Left colon (tissue), 2 donors: Measurements from ENCODE around the gene CHMP6. TPM values are rescaled to one million over a fixed set of nuclear protein-coding genes. Genes with fewer than 3 reads are reported as not detected.
A peak's percentile ranks its signal among the peaks of the same experiment; 100 is the strongest.

Experiments used
- ATAC-seq: fragments of 200-7000 bp; cut with Tn5 transposase; one replicate; pipeline ENCODE4 v1.9.1; 2020; ENCODE audit warnings: mild to moderate bottlenecking, moderate library complexity
- DNase-seq, 2 donors: peaks; one replicate each; pipeline ENCODE4 v3.0.0-alpha.2; 2020
- intact Hi-C, 2 donors: fragments of 100-400 bp; cut with DNase I in 1 of 2; cut with micrococcal nuclease in 1 of 2; formaldehyde crosslinking; loops; one replicate each; pipeline versions ENCODE4 v1.11.2 to v1.14.0; 2022; cut with DNase I, micrococcal nuclease
- total RNA-seq, 2 donors: library from RNA; stranded (reverse); fragmentation: NEBNext Ultra II Directional; extraction: Animal tissue kit (Norgen Biotek cat#: 25700); gene quantifications; one replicate each; pipeline ENCODE4 v1.2.1, GENCODE V29; 2021
- donor health status: DM: no; HTN: no; CAD: no.
- donor health status: DM: yes; HTN: yes; CAD: no.

Gene CHMP6
- total RNA-seq, 2 donors from 2014 or later: 37.2 to 39.5 TPM

GRCh38 chr17:81033535-81034167 lies 42.0 kb downstream of the CHMP6 start:
- DNase-seq: peak in 1 of 2 donors; percentile 29
- intact Hi-C loops: no loop called here
- ATAC-seq: no peak

GRCh38 chr17:81034168-81034777 lies 42.6 kb downstream of the CHMP6 start:
- DNase-seq: no peak
- ATAC-seq: peak; percentile 35
- intact Hi-C loops: no loop called here

DNA sequence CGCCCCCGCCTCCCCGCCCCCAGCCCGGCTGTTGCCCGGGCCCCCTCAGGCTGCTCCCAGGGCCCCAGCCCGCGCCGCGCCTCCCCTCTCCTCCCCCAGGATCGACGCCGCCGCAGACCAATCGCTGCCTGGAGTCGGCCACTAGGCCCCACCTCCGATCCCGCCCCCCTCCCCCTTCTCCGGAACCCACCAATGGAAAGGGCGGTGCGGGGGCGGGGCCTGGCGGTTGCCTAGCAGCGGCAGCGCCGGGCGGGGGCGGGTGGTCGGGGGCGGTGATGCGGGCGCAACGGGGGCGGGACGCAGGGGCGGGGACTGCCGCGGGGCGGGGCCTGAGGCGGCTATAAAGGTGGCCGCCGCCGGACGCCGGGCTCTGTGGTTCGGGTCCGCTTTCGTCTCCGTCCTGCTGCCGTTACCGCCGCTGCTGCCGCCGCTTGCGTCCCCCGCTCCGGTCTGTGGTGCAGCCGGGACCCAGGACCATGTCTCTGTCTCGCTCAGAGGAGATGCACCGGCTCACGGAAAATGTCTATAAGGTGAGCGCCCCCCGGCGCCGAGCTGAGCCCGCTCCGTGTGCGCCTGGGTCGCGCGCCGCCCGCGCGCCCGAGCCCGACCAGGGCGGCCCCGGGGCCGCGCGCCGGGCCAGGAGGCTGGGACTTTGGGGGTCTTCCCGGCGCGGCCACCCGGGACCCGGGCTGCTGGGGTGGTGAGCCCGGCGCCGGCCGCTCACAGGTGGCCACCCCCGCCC lies 43.3 kb downstream of the CHMP6 start, which contains the start of gene BAIAP2:
TSS of gene BAIAP2 (plus strand) at position 373 of the 742 bp plus-strand sequence. CDS start at position 477, 104 bp downstream.
- DNase-seq (peak; percentile 96 to 99), ATAC-seq (peak; percentile 73)
- intact Hi-C loops: no loop called here

GRCh38 chr17:81035521-81036196 lies 44.0 kb downstream of the CHMP6 start:
- ATAC-seq (no peak), DNase-seq (no peak)
- intact Hi-C loops: no loop called here

- no peak for ATAC-seq
- DNase-seq: no peak
- intact Hi-C loops: no loop called here
Observed at GRCh38 chr17:81036197-81036941, 44.7 kb downstream of the CHMP6 start.

DNA sequence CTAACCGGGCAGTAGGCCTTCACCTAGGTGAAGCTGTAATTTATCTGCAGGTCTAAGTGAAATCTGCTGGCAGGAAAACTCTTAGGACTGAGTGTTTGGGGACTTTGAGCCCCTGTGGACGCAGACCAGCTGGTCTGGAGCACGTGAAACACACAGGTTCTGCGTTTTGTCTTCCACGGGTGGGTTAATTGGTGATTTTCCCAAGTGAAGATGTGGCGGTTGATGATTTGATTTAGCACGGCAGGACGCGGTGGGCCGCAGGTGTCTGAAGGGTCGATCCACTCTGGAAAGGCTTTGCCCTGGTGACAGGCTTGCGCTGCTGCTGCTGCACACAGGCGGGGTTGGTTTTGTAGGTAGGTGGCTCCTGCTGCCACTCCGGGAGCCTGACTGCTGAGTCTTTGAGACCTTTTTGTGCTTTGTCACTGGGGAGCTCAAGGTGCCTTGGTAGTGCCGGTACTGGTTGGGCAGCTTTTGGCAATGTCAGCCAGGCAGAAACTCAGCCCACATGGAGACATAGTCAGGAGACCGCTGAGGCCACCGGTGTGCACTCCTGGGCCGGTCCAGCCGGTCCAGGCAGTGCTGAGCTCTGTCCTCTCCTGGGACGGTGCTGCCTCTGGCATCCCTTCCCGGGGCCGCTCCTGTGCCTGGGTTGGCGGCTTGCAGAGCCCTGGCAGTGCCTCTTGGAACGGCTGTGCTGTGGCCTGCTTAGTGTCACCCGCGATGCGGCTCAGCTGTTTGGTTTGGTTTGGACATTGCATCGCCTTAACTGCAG lies 45.6 kb downstream of the CHMP6 start:
- ATAC-seq: no peak

DNA sequence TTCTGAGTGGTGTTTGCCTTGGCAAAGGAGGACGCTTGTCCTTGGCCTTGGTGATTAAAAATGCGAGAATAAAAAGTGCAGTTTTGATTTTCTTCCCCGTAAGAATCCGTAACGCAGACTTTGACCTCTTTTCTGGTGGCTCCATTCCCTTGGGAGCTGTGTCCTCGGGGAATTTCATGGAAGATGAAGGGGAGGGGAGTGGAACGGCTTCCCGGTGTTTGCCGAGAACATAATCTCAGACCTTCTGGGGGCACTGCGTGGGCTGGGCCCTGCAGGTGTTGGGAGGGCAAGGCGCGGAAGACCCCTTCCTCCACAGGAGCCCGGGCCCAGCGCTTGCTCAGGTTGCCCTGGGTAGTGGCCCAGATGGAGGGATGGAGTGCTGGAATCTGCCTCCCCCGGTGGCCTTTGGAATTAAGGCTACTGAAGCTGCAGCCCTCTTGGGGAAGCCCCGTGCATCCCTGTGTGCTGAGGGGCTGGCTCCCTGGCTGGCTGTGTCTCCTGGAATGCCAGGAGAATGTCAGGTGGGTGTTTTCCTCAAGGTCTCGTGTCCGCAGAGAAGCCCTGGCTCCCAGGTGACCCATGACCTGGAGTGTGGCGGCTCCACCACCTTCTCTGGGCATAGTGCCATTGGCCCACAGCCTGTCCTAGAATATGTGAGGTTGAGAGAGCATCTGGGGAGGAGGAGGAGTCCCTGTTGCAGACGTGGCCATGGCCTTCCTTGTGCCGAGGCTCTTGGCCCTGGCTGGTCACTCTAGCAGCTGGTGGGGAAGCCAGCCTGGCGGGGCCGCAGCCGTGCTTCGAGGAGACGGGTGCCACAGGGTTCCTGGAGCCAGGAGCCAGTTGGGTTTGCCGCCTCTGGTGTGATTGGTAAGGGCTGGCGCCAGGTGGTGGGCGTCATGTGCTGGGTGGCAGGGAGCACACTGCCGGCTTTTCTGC lies 46.4 kb downstream of the CHMP6 start:
- intact Hi-C loops: no loop called here
- no peak for DNase-seq
- ATAC-seq: no peak

More for the DNA sequence above, 45.6 kb downstream of the CHMP6 start:
- intact Hi-C loops: no loop called here
- no peak for DNase-seq

DNA sequence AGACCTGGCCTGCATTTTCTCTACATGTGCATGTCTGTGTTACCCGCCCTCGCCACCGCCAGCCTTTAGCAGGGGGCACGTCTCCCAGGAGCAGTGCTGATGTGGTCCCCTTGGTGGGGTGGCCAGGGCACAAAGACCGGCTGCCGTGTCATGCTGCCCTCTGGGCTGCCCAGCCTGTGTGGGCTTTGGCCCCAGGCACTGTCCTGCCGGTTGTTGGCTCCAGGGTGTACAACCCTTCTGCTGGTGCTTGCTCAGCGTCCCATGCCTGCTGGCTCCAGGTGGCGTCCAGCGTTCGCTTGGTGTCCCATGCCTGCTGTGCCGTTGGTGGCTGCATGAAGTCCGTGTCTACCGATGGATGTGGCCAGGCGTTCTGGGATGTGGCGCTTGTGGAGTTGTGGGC lies 47.5 kb downstream of the CHMP6 start:
- ATAC-seq (no peak), DNase-seq (no peak)
- intact Hi-C loops: no loop called here

DNA sequence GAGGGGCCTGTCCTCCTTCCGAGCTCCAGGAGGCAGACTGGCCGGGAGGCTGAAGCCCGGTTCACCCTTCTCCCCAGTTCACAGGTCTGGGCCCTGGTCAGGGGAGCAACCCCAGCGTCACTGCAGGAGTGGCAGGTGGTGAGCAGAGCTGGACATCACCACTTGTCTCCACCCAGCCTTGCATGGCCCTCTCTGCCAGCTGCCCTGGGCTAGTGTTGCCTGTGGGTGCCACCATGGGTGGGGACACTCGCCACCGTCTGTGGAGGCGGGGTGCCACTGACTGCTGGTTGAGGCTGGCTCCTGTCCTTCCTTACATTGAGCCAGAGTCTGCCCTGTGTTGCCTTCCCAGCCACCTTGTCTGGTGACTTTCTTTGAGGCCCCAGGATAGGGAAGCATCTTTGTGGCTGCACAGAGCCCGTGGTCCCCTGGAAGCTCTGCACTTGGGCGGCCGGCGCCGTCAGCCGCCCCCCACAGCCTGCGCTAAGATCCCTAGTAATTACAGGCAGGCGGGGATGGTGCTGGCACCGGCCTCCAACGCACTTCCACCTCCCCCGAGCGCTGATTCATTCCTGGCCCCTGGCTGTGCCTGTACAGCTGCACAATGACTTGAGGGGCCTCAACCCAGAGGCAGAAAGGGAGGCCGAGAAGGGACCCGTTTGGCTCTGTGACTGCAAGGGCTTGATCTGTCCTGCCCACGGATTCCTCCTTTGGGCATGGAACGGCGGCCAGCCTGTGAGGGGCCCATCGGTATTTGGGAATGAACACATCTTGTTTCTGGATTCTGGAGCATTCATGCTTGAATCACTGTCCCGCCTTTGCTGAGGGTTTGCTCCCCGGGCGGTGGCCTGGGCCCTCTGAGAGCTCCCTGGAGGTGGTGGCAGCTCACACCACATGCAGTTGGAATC lies 48.5 kb downstream of the CHMP6 start:
- intact Hi-C loops: no loop called here
- DNase-seq (no peak), ATAC-seq (peak; percentile 41)

- no peak for ATAC-seq
- intact Hi-C loops: no loop called here
- DNase-seq: no peak
Observed at GRCh38 chr17:81040791-81041337, 49.2 kb downstream of the CHMP6 start.

DNA sequence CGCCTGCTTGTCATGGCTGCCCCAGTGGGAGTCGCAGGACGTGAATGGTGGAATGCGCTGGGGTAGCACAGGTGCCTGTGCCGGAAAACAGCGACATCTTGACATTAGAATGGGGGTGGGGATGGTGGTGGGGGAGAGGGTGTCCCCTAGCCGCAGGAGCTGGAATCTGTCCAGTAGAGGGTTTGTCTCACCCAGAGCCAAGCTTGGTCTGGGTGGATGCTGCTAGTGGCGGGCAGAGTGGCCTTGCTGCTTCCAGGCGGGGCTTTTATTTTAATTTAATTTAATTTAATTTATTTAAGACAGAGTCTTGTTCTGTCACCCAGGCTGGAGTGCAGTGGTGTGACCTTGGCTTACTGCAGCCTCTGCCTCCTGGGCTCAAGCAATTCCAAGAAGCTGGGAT lies 51.0 kb downstream of the CHMP6 start:
- DNase-seq (no peak), ATAC-seq (no peak)
- intact Hi-C loops: no loop called here

DNA sequence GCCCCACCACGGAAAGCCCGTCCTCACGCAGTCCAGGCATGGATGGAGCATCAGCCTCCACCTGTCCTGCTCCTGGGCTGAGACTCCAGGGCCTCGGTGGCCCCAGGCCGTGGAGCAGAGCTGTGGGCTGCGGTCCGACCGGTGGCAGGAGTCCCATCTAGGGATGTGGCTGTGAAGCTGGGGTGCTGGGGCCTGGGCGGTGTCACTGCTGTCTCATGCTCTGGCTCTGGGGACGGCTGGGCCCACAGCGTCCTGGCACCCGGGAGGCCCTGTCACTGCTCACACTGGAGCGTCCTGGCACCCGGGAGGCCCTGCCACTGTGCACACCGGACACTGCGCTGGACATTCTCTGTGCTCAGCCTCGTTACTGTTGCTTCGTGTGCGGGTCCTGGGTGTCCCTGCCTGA lies 51.7 kb downstream of the CHMP6 start:
- no peak for DNase-seq
- intact Hi-C loops: no loop called here
- no peak for ATAC-seq

DNA sequence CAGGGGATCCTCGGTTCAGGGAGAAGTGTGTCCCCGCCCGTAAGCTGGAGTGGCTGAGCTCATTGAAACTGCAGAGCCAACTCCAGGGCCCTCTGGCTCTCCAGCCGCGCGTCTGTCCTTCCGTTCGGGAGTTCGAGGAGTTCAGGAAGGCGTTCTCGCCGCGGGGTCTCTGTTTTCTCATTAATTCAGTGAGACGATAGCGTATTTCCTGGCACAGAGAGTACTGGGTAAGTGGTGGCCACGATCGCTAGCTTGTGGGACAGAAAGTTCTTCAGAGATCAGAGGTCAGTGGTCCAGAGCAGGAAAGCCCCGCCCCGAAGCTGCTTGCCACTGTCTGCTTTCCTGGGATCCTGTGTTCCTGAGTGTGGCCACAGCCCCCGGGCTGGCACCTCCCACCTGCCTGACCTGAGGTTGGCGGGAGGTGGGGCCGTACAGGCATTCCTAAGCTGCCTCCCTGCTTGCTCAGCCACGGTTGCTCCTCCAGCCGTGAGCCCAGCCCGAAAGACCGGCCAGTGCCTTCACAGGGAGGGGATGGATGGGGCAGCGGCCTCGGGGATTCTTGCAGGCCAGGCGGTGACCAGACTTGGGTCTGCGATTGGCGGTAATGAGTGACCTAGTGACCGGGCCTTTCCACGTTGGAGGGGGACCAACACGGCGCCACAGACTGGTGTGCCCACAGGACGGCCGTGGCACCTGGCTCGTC lies 52.2 kb downstream of the CHMP6 start:
- intact Hi-C loops: no loop called here
- no peak for DNase-seq
- ATAC-seq: no peak

- DNase-seq (no peak), ATAC-seq (no peak)
- intact Hi-C loops: no loop called here
Observed at GRCh38 chr17:81044428-81044763, 52.8 kb downstream of the CHMP6 start.
